Transverse colon (tissue), 4 donors: ENCODE measurements around the gene ATE1.

Experiments
- CTCF ChIP-seq, 5 experiments: fragments of 200-600 bp in 3 of 5; fragments of 450-650 bp in 2 of 5; sonication (generic) in 3 of 5; IDR thresholded peaks; 1 replicate in 2 of 5; 2 replicates in 3 of 5; pipeline ENCODE4 v1.5.1; 2016 to 2017; ENCODE audit warnings: antibody characterized with exemption in 5 of 5, inconsistent platforms in 3 of 5, mild to moderate bottlenecking in 2 of 5, moderate library complexity in 1 of 5
- EP300 ChIP-seq: sonication (generic); formaldehyde crosslinking; IDR thresholded peaks from one replicate; pipeline ENCODE4 v1.6.1; 2017; ENCODE audit warnings: antibody characterized with exemption, low read depth
- POLR2A ChIP-seq: fragments of 450-650 bp; IDR thresholded peaks from one replicate; pipeline ENCODE4 v1.6.1; 2016; ENCODE audit warnings: antibody characterized with exemption, mild to moderate bottlenecking, moderate library complexity
- POLR2AphosphoS5 ChIP-seq, 3 donors: sonication (generic); formaldehyde crosslinking; IDR thresholded peaks; one replicate each; pipeline ENCODE4 v1.6.1; 2016; ENCODE audit warnings: antibody characterized with exemption in 3 of 3

- TF ChIP-seq CTCF (IDR thresholded peaks at IDR 0.05) (no peak), POLR2AphosphoS5 (IDR thresholded peaks at IDR 0.05) (no peak), POLR2A (no peak), EP300 (no peak)
These were observed 217.6 kb downstream of the ATE1 start for GRCh38 chr10:121710207-121710606.
